ENCODE results near the gene SECISBP2L. TPM values are rescaled to one million over a fixed set of nuclear protein-coding genes. Genes with fewer than 3 reads are reported as not detected.
A peak's percentile ranks its signal among the peaks of the same experiment; 100 is the strongest.

Gene SECISBP2L
- total and polyA plus RNA-seq, 9 of the 15 experiments (the other 6 are each of a cell fraction or from before 2014, with no cell fraction given): 0.55 to 14.1 (median 10.4) TPM

DNA sequence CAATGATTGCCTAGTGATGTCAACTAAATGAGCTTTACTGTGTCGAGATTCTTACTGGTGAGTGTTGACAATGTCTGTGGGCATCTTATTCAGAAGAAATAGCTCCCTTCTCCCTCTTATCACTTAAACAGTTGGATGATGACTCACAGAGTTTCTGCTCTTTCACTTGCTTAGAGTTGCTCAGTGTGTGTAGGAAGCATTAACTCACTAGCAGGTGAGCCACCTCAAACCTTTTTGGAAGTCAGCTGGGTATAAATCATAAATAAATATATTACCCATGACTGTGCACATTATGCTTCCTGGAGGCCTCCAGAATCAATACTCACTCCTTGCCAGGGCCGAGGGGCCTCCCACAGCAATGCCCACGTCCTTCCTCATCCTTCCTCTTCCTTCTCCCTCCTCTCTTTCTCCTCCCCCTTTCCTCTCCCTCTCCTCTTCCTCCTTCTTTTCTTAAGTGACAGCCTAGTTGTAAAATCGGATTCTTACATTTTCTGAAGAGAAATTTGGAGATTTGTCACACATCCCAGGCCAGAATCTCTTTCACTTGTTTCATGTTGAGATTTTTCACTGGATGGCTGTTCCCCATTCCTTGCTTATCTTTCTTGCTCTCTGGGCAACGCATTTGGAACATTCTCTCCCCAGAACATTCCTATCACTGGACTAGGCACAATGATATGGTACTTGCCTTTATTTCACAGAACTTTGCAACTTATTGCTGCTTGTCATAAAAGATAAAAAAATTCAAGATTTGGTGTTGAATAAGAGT, 100.0 kb downstream of the SECISBP2L start (continued):
- TF ChIP-seq, protein P1, sequence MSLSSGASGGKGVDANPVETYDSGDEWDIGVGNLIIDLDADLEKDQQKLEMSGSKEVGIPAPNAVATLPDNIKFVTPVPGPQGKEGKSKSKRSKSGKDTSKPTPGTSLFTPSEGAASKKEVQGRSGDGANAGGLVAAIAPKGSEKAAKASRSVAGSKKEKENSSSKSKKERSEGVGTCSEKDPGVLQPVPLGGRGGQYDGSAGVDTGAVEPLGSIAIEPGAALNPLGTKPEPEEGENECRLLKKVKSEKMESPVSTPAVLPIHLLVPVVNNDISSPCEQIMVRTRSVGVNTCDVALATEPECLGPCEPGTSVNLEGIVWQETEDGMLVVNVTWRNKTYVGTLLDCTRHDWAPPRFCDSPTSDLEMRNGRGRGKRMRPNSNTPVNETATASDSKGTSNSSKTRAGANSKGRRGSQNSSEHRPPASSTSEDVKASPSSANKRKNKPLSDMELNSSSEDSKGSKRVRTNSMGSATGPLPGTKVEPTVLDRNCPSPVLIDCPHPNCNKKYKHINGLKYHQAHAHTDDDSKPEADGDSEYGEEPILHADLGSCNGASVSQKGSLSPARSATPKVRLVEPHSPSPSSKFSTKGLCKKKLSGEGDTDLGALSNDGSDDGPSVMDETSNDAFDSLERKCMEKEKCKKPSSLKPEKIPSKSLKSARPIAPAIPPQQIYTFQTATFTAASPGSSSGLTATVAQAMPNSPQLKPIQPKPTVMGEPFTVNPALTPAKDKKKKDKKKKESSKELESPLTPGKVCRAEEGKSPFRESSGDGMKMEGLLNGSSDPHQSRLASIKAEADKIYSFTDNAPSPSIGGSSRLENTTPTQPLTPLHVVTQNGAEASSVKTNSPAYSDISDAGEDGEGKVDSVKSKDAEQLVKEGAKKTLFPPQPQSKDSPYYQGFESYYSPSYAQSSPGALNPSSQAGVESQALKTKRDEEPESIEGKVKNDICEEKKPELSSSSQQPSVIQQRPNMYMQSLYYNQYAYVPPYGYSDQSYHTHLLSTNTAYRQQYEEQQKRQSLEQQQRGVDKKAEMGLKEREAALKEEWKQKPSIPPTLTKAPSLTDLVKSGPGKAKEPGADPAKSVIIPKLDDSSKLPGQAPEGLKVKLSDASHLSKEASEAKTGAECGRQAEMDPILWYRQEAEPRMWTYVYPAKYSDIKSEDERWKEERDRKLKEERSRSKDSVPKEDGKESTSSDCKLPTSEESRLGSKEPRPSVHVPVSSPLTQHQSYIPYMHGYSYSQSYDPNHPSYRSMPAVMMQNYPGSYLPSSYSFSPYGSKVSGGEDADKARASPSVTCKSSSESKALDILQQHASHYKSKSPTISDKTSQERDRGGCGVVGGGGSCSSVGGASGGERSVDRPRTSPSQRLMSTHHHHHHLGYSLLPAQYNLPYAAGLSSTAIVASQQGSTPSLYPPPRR (CRISPR knock-in tag; IDR thresholded peaks at IDR 0.05; ENCODE audit: borderline replicate concordance): no peak
- no peak for TF ChIP-seq ZNF217 (CRISPR knock-in tag; IDR thresholded peaks at IDR 0.05)
- peak; percentile 79 for TF ChIP-seq DPF2 (IDR thresholded peaks at IDR 0.05)
- no peak for TF ChIP-seq TSC22D4 (tag; IDR thresholded peaks at IDR 0.05)
- no peak; the same call in 1 of the 2 replicates for TF ChIP-seq JUNB (CRISPR knock-in tag; conservative IDR thresholded peaks at IDR 0.05)
- TF ChIP-seq NCOA6 (IDR thresholded peaks at IDR 0.05): no peak
- TF ChIP-seq SOX6 (IDR thresholded peaks at IDR 0.05): no peak
- no peak for TF ChIP-seq ZNF778 (CRISPR knock-in tag; IDR thresholded peaks at IDR 0.05)
- TF ChIP-seq, protein P2, sequence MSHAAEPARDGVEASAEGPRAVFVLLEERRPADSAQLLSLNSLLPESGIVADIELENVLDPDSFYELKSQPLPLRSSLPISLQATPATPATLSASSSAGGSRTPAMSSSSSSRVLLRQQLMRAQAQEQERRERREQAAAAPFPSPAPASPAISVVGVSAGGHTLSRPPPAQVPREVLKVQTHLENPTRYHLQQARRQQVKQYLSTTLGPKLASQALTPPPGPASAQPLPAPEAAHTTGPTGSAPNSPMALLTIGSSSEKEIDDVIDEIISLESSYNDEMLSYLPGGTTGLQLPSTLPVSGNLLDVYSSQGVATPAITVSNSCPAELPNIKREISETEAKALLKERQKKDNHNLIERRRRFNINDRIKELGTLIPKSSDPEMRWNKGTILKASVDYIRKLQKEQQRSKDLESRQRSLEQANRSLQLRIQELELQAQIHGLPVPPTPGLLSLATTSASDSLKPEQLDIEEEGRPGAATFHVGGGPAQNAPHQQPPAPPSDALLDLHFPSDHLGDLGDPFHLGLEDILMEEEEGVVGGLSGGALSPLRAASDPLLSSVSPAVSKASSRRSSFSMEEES (CRISPR knock-in tag; IDR thresholded peaks at IDR 0.05): no peak
- no peak for TF ChIP-seq TARDBP (IDR thresholded peaks at IDR 0.05)
- no peak for TF ChIP-seq RNF2 (IDR thresholded peaks at IDR 0.05)
- TF ChIP-seq ZBTB17 (CRISPR knock-in tag; IDR thresholded peaks at IDR 0.05): no peak
- TF ChIP-seq, protein P3, sequence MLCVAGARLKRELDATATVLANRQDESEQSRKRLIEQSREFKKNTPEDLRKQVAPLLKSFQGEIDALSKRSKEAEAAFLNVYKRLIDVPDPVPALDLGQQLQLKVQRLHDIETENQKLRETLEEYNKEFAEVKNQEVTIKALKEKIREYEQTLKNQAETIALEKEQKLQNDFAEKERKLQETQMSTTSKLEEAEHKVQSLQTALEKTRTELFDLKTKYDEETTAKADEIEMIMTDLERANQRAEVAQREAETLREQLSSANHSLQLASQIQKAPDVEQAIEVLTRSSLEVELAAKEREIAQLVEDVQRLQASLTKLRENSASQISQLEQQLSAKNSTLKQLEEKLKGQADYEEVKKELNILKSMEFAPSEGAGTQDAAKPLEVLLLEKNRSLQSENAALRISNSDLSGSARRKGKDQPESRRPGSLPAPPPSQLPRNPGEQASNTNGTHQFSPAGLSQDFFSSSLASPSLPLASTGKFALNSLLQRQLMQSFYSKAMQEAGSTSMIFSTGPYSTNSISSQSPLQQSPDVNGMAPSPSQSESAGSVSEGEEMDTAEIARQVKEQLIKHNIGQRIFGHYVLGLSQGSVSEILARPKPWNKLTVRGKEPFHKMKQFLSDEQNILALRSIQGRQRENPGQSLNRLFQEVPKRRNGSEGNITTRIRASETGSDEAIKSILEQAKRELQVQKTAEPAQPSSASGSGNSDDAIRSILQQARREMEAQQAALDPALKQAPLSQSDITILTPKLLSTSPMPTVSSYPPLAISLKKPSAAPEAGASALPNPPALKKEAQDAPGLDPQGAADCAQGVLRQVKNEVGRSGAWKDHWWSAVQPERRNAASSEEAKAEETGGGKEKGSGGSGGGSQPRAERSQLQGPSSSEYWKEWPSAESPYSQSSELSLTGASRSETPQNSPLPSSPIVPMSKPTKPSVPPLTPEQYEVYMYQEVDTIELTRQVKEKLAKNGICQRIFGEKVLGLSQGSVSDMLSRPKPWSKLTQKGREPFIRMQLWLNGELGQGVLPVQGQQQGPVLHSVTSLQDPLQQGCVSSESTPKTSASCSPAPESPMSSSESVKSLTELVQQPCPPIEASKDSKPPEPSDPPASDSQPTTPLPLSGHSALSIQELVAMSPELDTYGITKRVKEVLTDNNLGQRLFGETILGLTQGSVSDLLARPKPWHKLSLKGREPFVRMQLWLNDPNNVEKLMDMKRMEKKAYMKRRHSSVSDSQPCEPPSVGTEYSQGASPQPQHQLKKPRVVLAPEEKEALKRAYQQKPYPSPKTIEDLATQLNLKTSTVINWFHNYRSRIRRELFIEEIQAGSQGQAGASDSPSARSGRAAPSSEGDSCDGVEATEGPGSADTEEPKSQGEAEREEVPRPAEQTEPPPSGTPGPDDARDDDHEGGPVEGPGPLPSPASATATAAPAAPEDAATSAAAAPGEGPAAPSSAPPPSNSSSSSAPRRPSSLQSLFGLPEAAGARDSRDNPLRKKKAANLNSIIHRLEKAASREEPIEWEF (CRISPR knock-in tag; IDR thresholded peaks at IDR 0.05): no peak
